ENCODE results near the gene MLLT10.
"Not testable (repeated sequence)": the region's sequence is repeated elsewhere in the genome, so short reads cannot be mapped to it uniquely, and the experiment has no call there.

Gene MLLT10

DNA sequence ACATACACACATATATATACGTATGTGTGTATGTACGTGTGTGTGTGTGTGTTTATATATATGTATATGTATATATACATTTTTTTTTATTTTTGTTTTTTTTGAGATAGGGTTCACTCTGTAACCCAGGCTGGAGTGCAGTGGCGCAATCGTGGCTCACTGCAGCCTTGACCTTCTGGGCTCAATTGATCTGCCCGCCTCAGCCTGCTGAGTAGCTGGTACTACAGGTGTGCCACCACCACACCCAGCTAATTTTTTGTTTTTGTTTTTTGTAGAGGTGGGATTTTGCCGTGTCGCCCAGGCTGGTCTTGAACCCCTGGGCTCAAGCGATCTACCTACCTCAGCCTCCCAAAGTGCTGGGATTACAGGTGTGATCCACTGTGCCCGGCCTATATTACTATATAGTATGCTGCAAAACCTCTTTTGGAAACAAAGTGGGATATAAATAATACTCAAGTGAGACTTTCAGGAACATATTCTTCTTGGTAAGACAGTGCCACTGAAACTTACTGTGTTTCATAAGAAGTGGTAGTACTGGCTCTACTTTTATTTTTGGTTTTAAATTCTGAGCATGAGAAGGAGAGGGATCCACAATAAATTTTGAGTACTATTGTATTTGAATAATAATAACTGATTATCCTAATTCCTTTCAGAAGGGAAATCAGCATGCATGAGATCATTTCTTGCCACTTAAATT, 51.0 kb downstream of the MLLT10 start:
- no peak overlapping the region for H3K4me3 ChIP-seq (ENCODE audit: low read depth, low read length)
- no peak for DNase-seq (ENCODE audit: low read depth)
- TF ChIP-seq, protein P1, sequence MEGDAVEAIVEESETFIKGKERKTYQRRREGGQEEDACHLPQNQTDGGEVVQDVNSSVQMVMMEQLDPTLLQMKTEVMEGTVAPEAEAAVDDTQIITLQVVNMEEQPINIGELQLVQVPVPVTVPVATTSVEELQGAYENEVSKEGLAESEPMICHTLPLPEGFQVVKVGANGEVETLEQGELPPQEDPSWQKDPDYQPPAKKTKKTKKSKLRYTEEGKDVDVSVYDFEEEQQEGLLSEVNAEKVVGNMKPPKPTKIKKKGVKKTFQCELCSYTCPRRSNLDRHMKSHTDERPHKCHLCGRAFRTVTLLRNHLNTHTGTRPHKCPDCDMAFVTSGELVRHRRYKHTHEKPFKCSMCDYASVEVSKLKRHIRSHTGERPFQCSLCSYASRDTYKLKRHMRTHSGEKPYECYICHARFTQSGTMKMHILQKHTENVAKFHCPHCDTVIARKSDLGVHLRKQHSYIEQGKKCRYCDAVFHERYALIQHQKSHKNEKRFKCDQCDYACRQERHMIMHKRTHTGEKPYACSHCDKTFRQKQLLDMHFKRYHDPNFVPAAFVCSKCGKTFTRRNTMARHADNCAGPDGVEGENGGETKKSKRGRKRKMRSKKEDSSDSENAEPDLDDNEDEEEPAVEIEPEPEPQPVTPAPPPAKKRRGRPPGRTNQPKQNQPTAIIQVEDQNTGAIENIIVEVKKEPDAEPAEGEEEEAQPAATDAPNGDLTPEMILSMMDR (IDR thresholded peaks at IDR 0.05; ENCODE audit: control insufficient read depth, extremely low read depth, insufficient read depth) = no peak

DNA sequence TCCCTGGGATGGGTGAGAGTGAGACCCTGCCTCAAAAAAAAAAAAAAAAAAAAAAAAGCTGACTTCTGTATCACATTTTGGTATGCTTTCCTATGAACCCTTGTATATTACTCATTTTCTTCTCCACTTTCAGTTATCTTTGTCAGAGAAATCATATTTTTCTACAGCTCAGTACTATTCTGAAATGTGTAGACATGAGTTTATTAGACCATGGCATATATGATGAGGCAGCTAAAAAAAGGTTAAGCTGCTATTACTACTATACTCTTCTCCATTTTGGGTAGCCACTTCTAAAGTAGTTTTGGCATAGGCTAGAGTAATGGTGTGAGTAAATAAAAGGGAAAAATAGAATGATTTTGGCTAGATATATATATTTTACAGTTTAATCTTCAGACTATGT, 53.4 kb downstream of the MLLT10 start:
- no peak overlapping the region for H3K4me3 ChIP-seq (ENCODE audit: low read depth, low read length)
- DNase-seq (ENCODE audit: low read depth) = no peak
- TF ChIP-seq, protein P1 (IDR thresholded peaks at IDR 0.05; ENCODE audit: control insufficient read depth, extremely low read depth, insufficient read depth) = no peak

DNA sequence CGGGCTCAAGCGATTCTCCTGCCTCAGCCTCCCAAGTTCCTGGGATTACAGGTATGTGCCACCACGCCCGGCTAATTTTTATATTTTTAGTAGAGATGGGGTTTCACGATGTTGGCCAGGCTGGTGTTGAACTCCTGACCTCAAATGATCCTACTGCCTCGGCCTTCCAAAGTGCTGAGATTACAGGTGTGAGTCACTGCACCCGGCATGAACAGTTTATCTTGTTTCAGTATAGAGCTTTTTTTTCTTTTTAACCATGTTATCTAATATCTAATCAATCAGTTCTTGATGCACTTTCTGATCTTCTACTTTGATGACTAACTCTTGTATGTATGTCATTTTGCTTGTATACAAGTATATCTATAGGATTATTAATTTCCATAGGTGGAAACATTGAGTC, 54.1 kb downstream of the MLLT10 start:
- not testable (repeated sequence) for H3K4me3 ChIP-seq (ENCODE audit: low read depth, low read length); DNase-seq (ENCODE audit: low read depth)

DNA sequence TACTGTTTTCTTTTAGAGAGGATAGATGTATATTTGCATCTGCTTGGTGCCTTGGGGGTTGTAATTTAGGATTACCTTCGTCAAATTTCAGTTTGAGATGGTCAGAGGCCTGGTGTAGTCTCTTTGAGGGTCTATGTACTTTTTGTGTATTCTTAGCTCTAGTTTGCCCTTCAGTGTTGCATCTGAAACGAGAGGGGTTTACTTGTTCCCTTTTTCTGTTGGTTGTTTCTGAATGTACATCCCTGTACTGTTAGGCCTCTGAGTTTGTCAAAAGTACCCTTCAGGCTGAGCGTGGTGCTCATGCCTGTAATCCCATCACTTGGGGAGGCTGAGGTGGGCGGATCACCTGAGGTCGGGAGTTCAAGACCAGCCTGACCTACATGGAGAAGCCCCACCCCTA, 60.0 kb downstream of the MLLT10 start:
- H3K4me3 ChIP-seq (ENCODE audit: low read depth, low read length) = no peak overlapping the region
- DNase-seq (ENCODE audit: low read depth) = no peak
- TF ChIP-seq, protein P1 (IDR thresholded peaks at IDR 0.05; ENCODE audit: control insufficient read depth, extremely low read depth, insufficient read depth) = no peak

DNA sequence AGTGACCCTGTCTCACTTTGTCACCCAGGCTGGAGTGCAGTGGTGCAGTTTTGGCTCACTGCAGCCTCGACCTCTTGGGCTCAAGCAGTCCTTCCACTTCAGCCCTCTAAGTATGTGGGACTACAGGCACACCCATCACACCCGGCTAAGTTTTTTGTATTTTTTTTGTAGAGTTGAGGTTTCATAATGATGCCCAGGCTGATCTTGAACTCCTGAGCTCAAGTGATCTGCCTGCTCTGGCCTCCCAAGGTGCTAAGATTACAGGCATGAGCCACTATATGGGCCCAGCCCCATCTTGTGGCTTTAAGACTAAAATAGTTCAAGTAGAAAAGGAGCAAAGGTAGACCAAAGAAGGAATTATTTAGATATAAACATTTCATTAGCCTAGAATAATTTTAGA, 65.5 kb downstream of the MLLT10 start:
- no peak overlapping the region for H3K4me3 ChIP-seq (ENCODE audit: low read depth, low read length)
- TF ChIP-seq, protein P1 (IDR thresholded peaks at IDR 0.05; ENCODE audit: control insufficient read depth, extremely low read depth, insufficient read depth) = no peak
- DNase-seq (ENCODE audit: low read depth) = no peak

DNA sequence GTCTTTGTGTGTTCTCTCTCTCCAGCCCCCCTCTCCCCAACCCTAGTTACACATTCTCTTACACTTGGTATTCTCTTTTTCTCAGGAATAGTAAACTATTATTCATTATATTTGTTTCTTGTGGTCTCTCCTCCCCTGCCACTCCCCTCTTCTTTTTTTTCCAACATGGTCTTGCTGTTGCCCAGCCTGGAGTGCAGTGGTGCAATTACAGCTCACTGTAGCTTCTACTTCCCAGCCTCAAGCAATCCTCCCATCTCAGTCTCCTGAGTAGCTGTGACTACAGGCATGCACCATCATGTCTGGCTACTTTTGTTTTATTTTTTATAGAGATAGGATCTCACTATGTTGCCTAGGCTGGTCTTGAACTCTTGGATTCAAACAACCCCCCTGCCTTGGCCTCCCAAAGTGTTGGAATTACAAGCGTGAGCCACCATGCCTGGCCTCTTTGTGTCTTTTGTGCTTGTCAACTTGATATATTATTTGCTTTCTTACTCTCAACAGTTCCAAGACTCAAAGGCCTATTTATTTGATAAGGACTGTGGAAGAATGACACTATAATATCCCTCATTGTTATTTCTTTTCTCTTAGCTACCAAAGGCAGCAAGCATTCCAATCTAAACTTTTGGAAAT, 66.9 kb downstream of the MLLT10 start:
- no peak overlapping the region for H3K4me3 ChIP-seq (ENCODE audit: low read depth, low read length)
- TF ChIP-seq, protein P1 (IDR thresholded peaks at IDR 0.05; ENCODE audit: control insufficient read depth, extremely low read depth, insufficient read depth) = no peak
- no peak for DNase-seq (ENCODE audit: low read depth)

DNA sequence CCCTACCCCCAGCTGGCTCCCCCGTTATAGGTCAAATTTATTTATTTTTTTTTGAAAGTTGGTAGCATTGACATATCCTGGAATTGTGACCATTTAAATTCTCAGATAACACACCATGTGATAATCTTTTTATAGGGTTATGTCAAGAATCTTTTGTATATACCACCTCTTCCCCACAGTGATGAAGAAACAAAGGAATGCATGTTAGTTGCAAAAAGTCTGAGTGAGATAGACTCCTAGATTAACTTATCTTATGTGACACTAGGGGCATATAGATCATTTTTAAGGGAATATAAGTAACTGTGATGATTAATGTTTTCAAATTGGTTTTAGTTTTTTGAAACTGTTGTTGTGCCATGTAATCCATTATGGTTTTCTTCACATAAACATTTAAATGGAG, 68.3 kb downstream of the MLLT10 start:
- TF ChIP-seq, protein P1 (IDR thresholded peaks at IDR 0.05; ENCODE audit: control insufficient read depth, extremely low read depth, insufficient read depth) = no peak
- no peak for DNase-seq (ENCODE audit: low read depth)
- H3K4me3 ChIP-seq (ENCODE audit: low read depth, low read length) = no peak overlapping the region

Measured in LNCaP clone FGC (cell line).